ENCODE data around the gene UBL7.

GRCh38 chr15:74502301-74502700 is 41.3 kb upstream of the UBL7 start:
- TF ChIP-seq EZH2 (IDR thresholded peaks at IDR 0.05; ENCODE audit: insufficient read depth, poor library complexity, severe bottlenecking) (no peak), EZH2phosphoT487 (IDR thresholded peaks at IDR 0.05; ENCODE audit: insufficient read depth, low read depth) (no peak)

Measured in GM23248 (cell line).